GM19035 (cell line): ENCODE results near the gene PALLD.

Experiments used
- ATAC-seq: cut with Tn5 transposase; IDR thresholded peaks from one replicate; pipeline ENCODE4 v1.9.1; 2021; ENCODE audit not compliant: unreplicated experiment

Gene PALLD

GRCh38 chr4:168743601-168744000, 246.7 kb downstream of the PALLD start:
- no peak for ATAC-seq

DNA sequence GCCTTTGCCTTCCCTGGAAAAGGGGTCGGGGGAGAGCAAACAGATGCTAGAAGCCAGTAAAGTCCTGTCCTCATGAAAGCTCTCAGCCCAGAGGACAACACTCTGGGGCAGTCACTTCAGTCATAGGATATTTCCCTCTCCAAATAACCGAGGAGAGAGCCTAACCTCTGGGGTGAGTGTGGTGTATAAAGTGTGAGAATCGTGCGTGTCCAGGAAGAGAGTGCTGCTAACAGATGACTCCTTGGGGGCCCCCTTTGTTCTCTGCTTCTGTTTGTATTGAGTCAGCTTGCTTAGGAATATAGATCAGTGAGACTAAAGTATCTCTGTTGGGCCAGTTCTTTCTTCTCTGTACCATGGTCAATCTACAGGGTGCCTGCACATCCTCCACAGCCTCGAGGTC, 247.2 kb downstream of the PALLD start:
- ATAC-seq, result no peak

GRCh38 chr4:168748807-168749206, 252.0 kb downstream of the PALLD start:
- no peak for ATAC-seq

GRCh38 chr4:168751263-168752225, 254.7 kb downstream of the PALLD start:
- ATAC-seq, result no peak

GRCh38 chr4:168755598-168756477, 259.0 kb downstream of the PALLD start:
- no peak for ATAC-seq

DNA sequence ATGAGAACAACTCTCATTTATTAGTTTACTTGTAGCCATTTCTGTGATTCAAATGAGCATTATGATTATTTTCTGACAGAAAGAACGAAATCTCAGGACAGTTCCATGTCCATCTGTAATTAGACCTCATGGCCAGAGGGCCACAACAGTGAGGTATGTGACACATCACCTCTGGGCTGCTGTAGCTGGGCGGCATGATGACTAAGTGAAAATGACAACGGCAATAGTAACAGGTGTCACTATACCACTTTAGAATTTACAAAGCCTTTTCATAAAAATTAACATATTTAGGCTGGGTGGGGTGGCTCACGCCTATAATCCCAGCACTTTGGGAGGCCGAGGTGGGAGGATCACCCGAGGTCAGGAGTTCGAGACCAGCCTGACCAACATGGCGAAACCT, 260.6 kb downstream of the PALLD start:
- no peak for ATAC-seq

GRCh38 chr4:168758351-168758876, 261.6 kb downstream of the PALLD start:
- ATAC-seq, result no peak

GRCh38 chr4:168759321-168759720, 262.5 kb downstream of the PALLD start:
- no peak for ATAC-seq

GRCh38 chr4:168759959-168760527, 263.2 kb downstream of the PALLD start:
- ATAC-seq, result no peak

- ATAC-seq, result no peak
Observed at GRCh38 chr4:168761066-168761465, 264.2 kb downstream of the PALLD start.

- ATAC-seq, result no peak
Observed at GRCh38 chr4:168765322-168765721, 268.5 kb downstream of the PALLD start.

DNA sequence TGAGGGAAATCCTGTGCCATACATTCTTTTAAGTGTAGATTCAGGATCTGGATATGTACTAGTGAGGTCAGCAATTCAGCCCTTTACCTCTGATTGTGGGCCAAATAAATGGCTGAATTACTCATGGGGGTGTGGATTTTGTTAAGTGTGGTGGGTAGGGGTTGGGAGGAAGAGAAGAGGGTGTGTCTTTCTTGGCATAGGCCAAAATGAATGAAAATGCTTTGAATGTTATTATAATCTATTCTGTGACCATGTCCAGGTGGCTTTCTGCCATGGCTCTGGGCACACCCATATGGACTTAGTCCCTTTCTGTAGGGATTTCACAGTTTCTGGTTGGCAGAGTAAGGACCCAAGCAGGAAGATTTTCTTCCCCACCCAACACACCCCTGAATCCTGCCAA, 268.9 kb downstream of the PALLD start:
- ATAC-seq, result no peak

- no peak for ATAC-seq
Observed at GRCh38 chr4:168766604-168767316, 269.9 kb downstream of the PALLD start.

GRCh38 chr4:168769416-168769815, 272.6 kb downstream of the PALLD start:
- no peak for ATAC-seq

DNA sequence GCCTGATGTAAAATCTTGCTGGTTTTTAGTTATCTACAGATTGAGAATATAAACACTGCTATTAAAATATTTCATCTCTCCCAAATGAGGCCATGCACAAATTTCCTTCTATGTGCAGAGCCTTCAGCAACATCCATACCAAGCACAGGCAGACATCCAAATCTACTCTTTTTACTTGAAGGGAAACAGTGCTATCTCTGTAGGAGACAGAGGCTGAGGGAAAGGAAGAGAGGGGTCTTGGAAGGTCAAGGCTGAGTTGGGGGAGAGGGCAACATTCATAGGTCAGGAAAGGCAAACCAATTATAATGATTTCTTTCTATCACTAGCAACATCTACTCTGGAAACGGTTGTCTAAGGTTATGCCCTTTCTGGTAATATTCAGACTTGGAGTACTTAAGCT, 273.0 kb downstream of the PALLD start:
- ATAC-seq, result no peak

GRCh38 chr4:168771251-168771650, 274.4 kb downstream of the PALLD start:
- no peak for ATAC-seq

GRCh38 chr4:168773388-168774195, 276.7 kb downstream of the PALLD start:
- no peak for ATAC-seq

DNA sequence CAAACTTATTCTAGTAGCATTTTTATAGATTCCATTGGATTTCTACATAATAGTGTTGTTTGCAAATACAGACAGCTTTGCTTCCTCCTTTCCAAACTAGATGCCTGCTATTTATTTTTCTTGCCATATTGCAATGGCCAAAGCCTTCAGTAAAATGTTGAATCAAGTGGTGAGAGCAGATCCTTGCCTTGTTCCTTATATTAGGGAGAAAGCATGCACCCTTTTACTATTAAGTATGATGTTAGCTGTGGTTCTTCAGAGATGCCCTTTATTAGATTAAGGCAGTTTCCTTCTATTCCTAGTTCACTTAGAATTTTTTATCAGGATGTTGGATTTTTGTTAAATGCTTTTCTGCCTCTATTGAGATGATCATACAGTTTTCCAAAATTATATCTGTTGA, 279.5 kb downstream of the PALLD start:
- ATAC-seq, result no peak

GRCh38 chr4:168777277-168777965, 280.6 kb downstream of the PALLD start:
- no peak for ATAC-seq
